HG03460 (cell line): ENCODE measurements around the gene EBF3.

Experiments
- ATAC-seq: cut with Tn5 transposase; IDR thresholded peaks from one replicate; pipeline ENCODE4 v1.9.1; 2021; ENCODE audit not compliant: unreplicated experiment

The EBF3 gene, protein sequence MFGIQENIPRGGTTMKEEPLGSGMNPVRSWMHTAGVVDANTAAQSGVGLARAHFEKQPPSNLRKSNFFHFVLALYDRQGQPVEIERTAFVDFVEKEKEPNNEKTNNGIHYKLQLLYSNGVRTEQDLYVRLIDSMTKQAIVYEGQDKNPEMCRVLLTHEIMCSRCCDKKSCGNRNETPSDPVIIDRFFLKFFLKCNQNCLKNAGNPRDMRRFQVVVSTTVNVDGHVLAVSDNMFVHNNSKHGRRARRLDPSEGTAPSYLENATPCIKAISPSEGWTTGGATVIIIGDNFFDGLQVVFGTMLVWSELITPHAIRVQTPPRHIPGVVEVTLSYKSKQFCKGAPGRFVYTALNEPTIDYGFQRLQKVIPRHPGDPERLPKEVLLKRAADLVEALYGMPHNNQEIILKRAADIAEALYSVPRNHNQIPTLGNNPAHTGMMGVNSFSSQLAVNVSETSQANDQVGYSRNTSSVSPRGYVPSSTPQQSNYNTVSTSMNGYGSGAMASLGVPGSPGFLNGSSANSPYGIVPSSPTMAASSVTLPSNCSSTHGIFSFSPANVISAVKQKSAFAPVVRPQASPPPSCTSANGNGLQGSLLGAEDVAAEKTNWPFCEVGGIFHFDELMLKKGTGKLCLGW

DNA sequence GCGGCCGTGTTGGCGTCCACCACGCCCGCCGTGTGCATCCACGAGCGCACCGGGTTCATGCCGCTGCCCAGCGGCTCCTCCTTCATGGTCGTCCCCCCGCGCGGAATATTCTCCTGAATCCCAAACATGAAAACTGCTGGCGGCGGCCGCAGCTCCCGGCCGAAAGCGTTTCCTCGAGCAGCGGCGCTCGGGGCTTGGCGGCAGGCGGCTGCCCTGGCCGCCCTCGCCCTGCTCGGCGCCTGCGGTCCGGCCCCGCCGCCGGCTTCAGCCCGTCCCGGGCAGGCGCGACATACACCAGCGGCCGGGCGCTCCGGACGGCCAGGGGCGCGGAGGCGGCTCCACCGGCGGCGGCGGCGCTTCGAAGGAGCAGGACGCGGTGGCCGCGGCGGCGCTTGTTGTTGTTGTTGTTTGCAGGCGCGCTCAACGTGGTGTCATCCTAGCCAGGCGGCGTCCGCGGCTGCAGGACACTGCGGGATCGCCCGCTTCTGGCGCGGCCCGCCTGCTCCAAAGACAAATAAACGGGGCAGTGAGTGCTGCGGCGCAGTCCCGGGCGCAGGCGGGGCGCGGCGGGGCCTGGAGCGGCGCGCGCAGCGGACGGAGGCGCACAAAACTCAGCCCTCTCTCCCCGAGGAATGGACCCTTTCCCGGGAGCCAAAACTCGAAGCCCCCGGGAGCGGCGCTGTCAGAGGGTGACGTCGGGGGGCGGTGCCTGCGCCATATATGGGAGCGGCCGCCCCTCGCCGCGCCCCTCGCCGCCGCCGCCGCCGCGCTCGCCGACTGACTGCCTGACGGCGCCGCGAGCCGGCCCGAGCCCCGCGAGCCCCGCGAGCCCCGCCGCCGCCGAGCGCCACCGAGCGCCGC, at the start of gene EBF3:
Gene EBF3, minus strand, starts transcription at position 634 of the 861 bp plus-strand sequence. Its CDS starts 506 bp downstream, at position 128.
- no peak for ATAC-seq

DNA sequence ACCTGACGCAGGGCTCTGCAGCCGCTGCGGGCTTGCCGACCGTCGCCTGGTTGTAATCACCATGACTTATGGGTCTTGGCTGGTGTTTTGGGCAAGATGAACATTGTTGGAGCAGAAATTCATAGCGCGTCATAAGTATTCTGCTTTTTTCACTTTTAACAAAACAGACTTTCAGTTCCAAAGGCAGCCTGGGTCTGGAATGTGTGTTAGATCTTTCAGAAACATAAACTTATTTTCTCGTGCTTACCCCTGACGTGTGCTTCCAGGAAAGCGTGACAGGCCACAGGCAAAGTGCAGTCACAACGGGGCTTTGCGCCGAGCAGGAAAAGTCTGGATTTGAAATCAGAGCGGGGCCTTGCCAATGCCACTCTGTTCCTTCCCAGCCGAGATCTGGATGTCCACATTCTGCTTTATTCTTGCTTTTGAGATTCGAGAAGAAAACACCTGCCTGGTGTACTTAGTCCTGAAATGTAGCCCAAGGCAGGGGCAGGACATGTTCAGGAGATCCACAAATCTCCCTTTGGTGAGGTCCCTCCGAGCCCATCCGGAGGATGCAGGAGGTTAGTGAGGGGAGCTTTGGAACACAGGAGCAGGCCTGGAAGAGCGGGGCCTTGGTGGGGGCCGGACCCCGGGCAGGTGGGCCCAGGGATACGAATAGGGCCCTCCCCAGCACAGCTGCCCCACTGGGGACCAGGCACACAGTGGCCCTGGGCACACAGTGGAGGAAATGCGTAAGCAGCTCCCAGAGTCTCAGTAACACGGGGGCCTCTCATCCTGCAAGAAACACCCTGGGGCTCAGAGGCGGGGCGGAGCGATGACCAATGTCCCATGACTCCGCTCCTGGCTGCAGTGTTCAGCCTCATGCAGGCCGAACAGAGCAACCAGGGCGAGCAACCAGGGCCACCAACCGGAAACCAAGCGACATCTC, 49.5 kb upstream of the EBF3 start:
- no peak for ATAC-seq

DNA sequence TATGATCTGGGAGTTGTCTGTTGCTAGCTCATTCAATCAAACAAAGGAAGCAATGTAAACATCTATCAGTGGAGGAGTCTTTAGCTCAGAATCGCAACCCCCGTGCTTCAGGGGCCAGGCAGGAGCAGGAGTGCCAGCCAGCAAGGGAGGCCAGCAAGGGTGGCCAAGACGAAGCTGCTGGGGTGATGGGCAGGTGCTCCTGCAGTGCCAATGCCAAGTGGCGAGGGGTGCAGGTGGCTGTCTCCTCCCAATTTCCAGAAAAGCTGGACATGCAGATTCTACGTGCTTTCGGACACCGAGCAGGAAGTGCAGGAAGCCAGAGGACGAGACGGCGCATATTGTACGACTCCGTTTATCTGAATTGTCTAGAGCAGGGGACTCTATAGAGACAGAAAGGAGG, 48.1 kb upstream of the EBF3 start:
- ATAC-seq, result no peak

DNA sequence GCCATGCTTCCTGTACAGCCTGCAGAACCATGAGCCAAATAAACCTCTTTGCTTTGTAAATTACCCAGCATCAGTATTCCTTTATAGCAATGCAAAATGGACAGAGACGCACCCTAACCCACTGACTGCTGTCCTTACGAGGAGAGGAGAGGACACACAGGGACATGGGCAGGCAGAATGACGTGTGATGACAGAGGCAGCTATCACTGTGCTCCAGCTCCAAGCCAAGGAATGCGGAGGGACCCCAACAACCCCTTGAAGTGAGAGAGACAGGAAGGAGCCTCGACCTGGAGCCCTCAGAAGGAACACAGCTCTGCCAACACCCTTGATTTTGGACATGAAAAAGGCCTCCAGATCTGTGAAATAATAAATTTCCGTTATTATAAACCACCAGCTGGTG, 46.6 kb upstream of the EBF3 start:
- no peak for ATAC-seq

DNA sequence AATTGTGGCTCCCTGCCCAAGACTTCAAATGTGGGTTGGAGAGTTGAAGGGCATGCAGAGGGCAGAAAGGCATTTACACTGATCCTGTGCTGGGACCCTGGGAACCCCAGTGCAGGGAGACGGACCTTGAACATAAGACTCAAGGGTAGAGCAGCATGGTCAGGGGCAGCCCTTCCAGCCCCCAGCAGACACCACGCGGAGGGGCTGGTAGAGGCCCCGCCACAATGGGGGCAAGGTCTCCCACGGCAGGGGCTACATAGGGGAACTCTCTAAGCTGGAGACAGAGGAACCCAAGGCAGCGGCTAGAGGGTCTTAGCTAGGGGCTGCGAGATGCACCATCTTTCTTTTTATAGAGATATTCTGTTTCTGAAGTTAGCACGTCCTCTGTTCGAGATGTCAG, 45.2 kb upstream of the EBF3 start:
- ATAC-seq, result no peak

DNA sequence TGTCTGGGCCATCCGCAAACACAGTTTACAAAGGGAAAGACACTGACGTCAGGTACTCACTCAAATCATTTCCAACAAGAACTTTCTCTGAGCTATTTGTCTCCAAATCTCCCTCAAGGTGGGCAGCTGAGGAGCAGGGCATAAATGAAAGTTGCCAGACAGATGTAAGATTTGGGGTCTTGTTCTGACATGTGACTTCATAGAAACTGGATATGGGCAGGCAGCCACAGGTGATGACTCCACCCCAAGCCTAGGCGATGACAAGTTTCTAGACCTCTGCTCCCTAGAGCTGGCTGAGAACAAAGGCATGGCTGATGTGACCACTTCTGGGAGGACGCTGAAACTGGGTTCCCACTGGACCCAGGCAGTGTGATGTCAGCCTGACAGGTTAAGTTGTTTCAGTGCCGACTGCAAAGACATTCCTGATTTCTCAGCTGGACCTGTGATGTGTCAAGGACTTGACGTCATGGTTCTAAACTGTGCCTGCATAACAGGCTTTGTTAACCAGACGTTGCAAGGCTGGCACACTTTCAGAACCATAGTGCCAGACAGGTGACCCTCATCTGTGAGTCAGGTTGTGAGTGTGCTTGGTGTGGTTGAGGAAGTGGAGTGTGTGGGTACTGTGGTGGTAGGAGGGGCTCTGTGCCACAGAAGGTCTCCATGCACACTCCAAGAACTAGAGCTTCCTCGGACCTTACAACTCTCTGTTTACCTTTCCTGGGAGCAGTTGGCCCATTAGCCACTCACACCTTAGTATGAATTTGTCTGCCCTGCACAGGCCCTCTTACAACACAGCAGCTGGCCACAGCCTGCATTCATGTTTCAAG, 39.9 kb upstream of the EBF3 start:
- no peak for ATAC-seq

DNA sequence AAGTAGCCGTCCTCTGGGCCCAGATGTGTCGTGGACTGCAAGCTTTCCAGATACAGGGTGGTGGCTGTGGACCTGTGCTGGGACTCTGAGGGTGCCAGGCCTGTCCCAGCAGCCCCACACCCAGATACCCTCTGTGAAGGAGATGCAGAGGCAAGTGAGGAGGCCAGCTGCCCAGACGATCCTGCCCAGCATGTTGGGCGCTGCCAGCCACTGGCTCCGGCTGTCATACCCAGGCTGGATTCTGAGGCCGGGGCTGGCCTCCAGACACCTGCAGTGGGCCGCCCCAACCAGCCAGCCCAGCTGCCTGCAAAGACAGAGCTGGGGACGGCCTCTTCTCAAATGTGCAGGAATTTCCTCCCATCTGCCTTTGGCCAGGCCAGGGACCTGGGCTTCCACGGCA, 39.1 kb upstream of the EBF3 start:
- ATAC-seq, result no peak

DNA sequence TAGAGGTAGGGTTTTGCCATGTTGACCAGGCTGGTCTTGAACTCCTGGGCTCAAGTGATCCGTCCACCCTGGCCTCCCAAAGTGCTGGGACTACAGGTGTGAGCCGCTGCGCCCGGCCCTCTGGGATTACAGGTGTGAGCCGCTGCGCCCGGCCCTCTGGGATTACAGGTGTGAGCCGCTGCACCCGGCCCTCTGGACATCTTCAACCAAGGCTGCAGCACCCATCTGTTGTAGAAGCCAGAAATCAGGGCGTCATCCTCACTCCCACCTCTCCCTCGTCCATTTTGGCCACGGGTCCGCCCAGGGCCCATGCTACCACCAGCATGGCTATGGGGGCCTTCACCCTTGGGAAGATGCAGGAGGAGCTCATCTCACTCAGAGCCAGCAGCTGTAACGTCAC, 38.5 kb upstream of the EBF3 start:
- no peak for ATAC-seq

DNA sequence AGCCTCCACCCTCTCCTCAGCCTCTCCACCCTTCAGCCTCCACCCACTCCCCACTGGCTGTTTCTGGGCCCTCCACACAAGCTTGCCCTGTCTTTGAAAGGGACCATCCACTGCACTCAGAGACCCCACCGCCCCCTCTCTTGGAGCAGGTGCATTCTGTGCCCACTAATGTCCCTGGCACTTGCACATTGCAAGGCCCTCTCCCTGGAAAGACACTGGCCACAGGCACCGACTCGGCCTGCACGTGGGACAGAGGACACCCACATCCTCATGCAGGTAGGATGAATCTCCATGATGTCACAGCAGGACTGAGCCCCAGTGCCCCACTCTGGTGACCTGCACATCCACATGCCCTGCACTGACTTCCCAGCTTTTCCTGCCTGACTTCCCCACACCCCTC, 36.8 kb upstream of the EBF3 start:
- no peak for ATAC-seq

DNA sequence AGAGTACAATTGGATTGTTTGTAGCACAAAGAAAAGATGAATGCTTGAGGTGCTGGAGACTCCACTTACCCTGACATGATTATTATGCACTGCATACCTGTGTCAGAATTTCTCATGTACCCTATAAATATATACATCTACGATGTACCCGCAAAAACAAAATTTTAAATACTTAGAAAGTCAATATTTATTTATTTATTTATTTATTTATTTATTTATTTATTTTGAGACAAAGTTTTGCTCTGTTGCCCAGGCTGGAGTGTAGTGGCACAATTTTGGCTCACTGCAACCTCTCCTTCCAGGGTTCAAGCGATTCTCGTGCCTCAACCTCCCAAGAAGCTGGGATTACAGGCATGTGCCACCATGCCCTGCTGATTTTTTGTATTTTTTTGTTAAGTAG, 35.1 kb upstream of the EBF3 start:
- no peak for ATAC-seq

DNA sequence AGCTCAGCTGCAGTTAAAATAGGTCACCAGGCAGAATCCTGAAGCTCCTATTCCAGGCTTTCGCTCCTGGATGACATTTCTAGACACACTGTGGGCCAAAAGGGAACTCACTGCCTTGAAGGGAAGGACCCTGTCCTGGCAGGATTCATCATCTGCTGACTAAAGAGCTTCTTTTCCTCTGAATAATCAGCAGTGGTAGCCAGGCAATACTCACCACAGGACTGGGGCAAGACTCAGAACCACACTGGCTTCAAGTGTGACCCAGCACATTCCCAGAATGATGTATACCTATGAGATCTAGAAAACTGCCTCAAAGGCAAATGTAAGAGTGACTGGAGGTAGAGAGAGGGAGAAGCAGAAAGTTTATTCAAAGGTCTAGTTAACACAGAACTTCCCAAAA, 29.5 kb upstream of the EBF3 start:
- ATAC-seq, result no peak

DNA sequence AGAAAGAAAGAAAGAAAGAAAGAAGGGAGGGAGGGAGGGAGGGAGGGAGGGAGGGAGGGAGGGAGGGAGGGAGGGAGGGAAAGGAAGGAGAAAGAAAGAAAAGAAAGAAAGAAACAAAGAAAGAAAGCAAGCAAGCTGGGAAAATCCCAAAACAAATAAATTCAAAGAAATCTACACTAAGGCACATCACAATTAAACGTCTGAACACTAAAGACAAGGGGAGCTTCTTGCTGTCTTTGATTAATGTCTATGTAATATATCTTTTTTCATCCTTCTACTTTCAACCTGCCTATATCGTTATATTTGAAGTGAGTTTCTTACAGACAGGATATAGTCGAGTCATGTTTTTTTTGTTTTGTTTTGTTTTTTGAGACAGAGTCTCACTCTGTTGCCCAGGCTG, 28.3 kb upstream of the EBF3 start:
- no peak for ATAC-seq

DNA sequence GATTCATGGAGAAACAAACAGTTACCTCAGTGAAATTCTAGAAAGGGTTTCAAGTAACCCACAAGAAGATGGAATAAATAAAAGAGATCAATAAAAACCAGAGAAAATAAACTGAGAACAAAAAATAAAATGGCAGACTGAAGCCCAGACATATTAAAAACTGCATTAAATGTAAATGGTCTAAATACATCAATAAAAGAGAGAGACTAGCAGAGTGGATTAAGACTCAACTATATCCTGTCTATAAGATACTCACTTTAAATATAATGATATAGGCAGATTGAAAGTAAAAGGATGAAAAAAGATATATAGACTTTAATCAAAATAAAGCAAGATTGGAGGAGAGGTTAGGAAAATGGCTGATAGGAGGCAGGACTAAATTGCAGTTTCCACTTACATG, 18.8 kb upstream of the EBF3 start:
- no peak for ATAC-seq

DNA sequence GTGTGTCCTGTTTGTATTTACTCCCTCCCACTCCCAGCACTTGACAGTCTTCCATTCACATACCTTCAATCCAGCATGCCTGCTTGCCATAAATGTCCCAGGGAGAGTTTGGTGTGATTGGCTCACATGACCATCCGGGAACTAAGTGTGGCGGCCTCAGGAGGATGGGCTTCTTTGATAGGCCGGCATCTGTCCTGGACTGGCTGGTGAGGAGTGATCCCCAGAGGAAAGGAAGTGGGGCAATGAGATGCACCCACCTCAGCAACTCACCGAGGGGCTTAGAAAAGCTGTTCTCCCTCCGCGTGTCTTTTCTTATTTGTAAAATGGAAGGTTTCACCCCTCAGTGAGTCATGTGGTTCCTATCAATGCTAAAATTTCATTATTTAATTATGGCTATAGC, 14.9 kb upstream of the EBF3 start:
- ATAC-seq, result no peak

DNA sequence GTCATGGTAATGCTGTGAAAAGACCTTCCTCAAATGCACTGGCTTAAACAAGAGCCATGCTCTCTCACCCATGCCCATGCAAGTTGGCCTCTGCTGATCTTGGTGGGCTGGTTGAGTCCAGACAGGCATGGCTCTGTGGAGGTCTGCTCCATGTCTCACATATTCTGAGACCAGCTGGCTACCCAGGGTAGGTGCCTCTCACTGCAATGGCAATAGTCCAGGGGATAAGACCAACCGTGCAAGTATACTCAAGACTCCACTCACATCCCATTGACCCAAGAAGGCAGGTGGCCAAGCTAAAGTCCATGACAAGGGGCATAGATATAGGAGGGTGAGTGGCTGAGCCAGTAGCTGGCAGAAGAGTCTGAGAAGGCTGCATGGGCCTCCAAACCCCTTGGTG, 14.2 kb upstream of the EBF3 start:
- no peak for ATAC-seq

DNA sequence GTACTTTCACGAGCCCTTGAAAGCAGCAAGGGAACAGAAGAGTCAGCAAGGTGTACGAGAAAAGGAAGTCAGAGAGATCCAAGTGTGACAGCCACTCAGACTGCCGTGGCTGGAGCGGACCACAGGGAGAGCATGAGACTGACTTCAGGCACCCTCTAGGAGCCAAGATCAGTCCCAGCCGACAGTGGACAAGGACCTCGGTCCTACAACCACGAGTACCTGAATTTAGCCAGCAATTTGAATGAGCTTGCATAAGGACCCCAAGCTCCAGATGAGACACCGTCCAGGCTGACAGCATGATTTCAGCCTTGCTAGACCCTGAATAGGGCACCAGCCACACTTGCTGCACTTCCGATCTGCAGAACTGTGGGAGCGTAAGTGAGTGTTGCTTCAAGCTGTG, 13.7 kb upstream of the EBF3 start:
- no peak for ATAC-seq

DNA sequence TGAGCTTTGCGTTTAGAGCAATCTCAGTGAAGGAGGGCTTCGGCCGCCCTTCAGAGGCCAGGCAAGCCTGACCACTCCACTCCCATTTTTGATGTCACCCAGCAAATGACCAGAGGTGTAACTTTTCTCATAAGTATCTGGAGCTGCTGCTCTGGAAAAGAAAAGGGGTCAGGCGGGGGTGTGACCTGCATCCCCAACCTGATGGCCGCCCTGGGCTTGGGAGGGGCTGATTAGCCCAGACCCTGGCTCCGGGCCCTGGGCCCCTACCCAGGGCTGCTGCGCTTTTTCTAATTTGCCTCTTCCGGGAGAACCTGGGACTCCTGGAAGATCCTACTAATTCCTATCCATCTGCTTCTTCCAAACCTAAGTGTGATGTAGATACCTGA, 9.6 kb upstream of the EBF3 start:
- ATAC-seq, result no peak

DNA sequence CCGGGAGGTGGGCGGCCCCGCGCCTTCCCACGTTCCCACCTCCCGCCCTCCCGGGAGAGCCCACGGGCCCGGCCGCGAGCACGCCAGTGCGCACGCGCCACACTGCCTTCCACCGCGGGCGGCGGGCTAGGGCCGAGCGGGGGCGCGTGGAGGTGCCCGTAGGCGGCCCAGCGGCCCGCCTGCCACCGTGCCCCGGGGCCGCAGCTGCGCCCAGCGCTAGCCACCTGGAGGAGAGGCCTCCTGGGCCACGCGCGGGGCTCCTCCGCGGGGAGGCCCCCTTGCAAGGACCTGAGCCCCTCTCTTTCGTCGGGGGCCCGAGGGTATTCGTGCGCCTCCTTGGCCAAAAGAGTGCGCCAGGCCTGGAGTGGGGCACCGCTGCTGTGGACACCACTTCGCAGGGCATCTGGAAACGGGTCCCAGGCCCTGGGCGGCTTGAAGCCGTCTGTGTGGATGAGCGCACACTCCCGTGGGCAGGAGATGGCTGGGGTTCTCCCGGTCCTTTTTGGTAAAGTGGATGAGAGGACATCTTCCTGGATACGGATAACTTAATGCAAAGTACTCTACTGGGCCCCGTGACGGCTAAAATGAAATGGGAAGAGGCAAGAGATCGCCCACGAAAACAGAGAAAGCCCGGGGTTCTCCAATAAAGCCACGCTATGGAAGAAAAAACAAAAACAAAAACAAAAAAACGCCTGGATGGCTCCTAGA, 9.0 kb upstream of the EBF3 start:
- no peak for ATAC-seq
